B cell (primary cell): ENCODE data around the gene TBC1D30. TPM values are rescaled to one million over a fixed set of nuclear protein-coding genes. Genes with fewer than 3 reads are reported as not detected.

Experiments
- ATAC-seq: fragments of 200-7000 bp; cut with Tn5 transposase; one replicate; pipeline ENCODE4 v1.10.0; 2021; ENCODE audit warnings: low read depth, mild to moderate bottlenecking, moderate number of reproducible peaks, moderate library complexity
- CTCF ChIA-PET: fragments of 350-600 bp; sonication (Branson Sonifier 250); formaldehyde crosslinking; loops from one replicate; lab custom pipeline; 2021; ENCODE audit warnings: antibody characterized with exemption, inconsistent platforms; lab: Charles Lee
- POLR2A ChIA-PET: fragments of 350-600 bp; sonication (Branson Sonifier 250); formaldehyde crosslinking; loops from one replicate; lab custom pipeline; 2021; ENCODE audit warnings: antibody characterized with exemption; lab: Charles Lee
- DNase-seq: peaks from one replicate; pipeline ENCODE4 v3.0.0; 2013
- H2AFZ ChIP-seq: 2 replicates; pipeline ENCODE4 v1.6.1; 2012; ENCODE audit warnings: mild to moderate bottlenecking, low read depth, low read length; ENCODE audit not compliant: insufficient read depth, poor library complexity, severe bottlenecking
- H3K27ac ChIP-seq, 2 donors: 1 replicate in 1 of 2; 2 replicates in 1 of 2; pipeline ENCODE4 v1.5.1; 2012 to 2013; ENCODE audit warnings: low read length in 2 of 2, mild to moderate bottlenecking in 2 of 2, moderate library complexity in 1 of 2
- H3K27me3 ChIP-seq, 4 experiments: fragments of 200-600 bp in 1 of 4; sonication (generic) in 1 of 4; replicated peaks in 1 of 4; 1 replicate in 2 of 4; 2 replicates in 2 of 4; pipeline versions ENCODE4 v1.6.1 to v1.7.0; 2013 to 2016; ENCODE audit warnings: low read length in 3 of 4, mild to moderate bottlenecking in 2 of 4, mixed read lengths in 1 of 4, moderate library complexity in 1 of 4; ENCODE audit not compliant: insufficient read depth in 4 of 4, control insufficient read depth in 3 of 4; ENCODE audit errors: control extremely low read depth in 1 of 4
- H3K36me3 ChIP-seq, 2 experiments: replicated peaks in 1 of 2; 1 replicate in 1 of 2; 2 replicates in 1 of 2; pipeline versions ENCODE4 v1.6.1 to v1.7.1; 2013; ENCODE audit warnings: low read length in 1 of 2; ENCODE audit not compliant: insufficient read depth in 2 of 2, control insufficient read depth in 1 of 2; ENCODE audit errors: control extremely low read depth in 1 of 2, extremely low read depth in 1 of 2
- H3K4me1 ChIP-seq, 2 donors: fragments of 200-600 bp in 1 of 2; sonication (generic) in 1 of 2; 1 replicate in 1 of 2; 2 replicates in 1 of 2; pipeline versions ENCODE4 v1.5.1 to v1.6.1; 2013 to 2017; ENCODE audit warnings: low read length in 2 of 2; ENCODE audit not compliant: control insufficient read depth in 2 of 2, insufficient read depth in 2 of 2
- H3K4me2 ChIP-seq: replicated peaks from 2 replicates; pipeline ENCODE3; 2012; ENCODE audit warnings: mild to moderate bottlenecking, low read depth, low read length; ENCODE audit not compliant: poor library complexity, severe bottlenecking
- H3K4me3 ChIP-seq, 5 experiments: fragments of 200-600 bp in 1 of 5; sonication (generic) in 1 of 5; 1 replicate in 3 of 5; 2 replicates in 2 of 5; pipeline versions ENCODE4 v1.5.1 to v1.7.0; 2011 to 2016; ENCODE audit warnings: low read length in 4 of 5, mild to moderate bottlenecking in 4 of 5, low read depth in 2 of 5, control low read depth in 1 of 5, moderate library complexity in 1 of 5; ENCODE audit not compliant: insufficient read depth in 1 of 5; ENCODE audit errors: control extremely low read depth in 1 of 5, extremely low read depth in 1 of 5
- H3K79me2 ChIP-seq: fragments of 200-600 bp; sonication (generic); one replicate; pipeline ENCODE4 v1.6.0; 2016; ENCODE audit warnings: low read length; ENCODE audit not compliant: control insufficient read depth, insufficient read depth
- H3K9ac ChIP-seq: fragments of 200-600 bp; sonication (generic); 2 replicates; pipeline ENCODE4 v1.6.1; 2017; ENCODE audit warnings: mild to moderate bottlenecking, low read length, moderate library complexity
- H3K9me3 ChIP-seq, 3 donors: one replicate each; pipeline versions ENCODE4 v1.6.1 to v1.7.1; 2013; ENCODE audit warnings: low read length in 2 of 3; ENCODE audit not compliant: control insufficient read depth in 2 of 3, insufficient read depth in 1 of 3; ENCODE audit errors: control extremely low read depth in 1 of 3
- H4K20me1 ChIP-seq: 2 replicates; pipeline ENCODE4 v1.6.0; 2012; ENCODE audit warnings: mild to moderate bottlenecking, low read length; ENCODE audit not compliant: insufficient read depth, control insufficient read depth, poor library complexity, severe bottlenecking
- H3K27ac Mint-ChIP-seq: one replicate; pipeline ENCODE4 v1.8.0; 2021; ENCODE audit warnings: mixed read lengths
- H3K27me3 Mint-ChIP-seq: one replicate; pipeline ENCODE4 v1.8.0; 2021; ENCODE audit warnings: mixed read lengths
- H3K4me1 Mint-ChIP-seq: one replicate; pipeline ENCODE4 v1.8.0; 2021; ENCODE audit warnings: mixed read lengths
- H3K4me3 Mint-ChIP-seq: one replicate; pipeline ENCODE4 v1.8.0; 2021; ENCODE audit warnings: mixed read lengths
- H3K9me3 Mint-ChIP-seq: one replicate; pipeline ENCODE4 v1.8.0; 2022; ENCODE audit warnings: mixed read lengths; ENCODE audit not compliant: insufficient read depth
- CTCF ChIP-seq: fragments of 200-600 bp; IDR thresholded peaks from one replicate; pipeline ENCODE4 v1.8.0; 2022; ENCODE audit warnings: antibody characterized with exemption, mild to moderate bottlenecking
- EZH2 ChIP-seq: IDR thresholded peaks from 2 replicates; pipeline ENCODE4 v1.6.1; 2012; ENCODE audit warnings: borderline replicate concordance, low read depth, mild to moderate bottlenecking, moderate library complexity, low read length; ENCODE audit not compliant: insufficient read depth, poor library complexity, severe bottlenecking
- WGBS: methylation state at CpG from one replicate; pipeline ENCODE4 v1.1.5; 2013; ENCODE audit warnings: missing lambda C conversion rate; ENCODE audit not compliant: insufficient coverage; 5-methylcytosine and 5-hydroxymethylcytosine counted together
- intact Hi-C: fragments of 100-400 bp; cut with micrococcal nuclease; formaldehyde crosslinking; loops from one replicate; pipeline ENCODE4 v1.10.0; 2022
- polyA plus RNA-seq: library from polyadenylated mRNA; depleted of rRNA; stranded (reverse); fragments of >200 nt; gene quantifications from 2 replicates; pipeline ENCODE4 v1.2.3, GENCODE V29; 2012
- total RNA-seq, 2 donors: library from RNA; stranded (reverse); fragments of 120-200 nt in 1 of 2; gene quantifications; 1 replicate in 1 of 2; 2 replicates in 1 of 2; pipeline versions ENCODE4 v1.2.3 to v1.2.4, GENCODE V29; 2013 to 2022

Gene TBC1D30
- total and polyA plus RNA-seq, 2 donors (not counting 1 experiment from before 2014, with no cell fraction given): 0.06 to 0.10 TPM

- no peak for DNase-seq
Observed at GRCh38 chr12:64824130-64824499, 332 bp upstream of the TBC1D30 start.

More at GRCh38 chr12:64824130-64824499, 332 bp upstream of the TBC1D30 start:
- intact Hi-C loops: no loop called here
- Histone ChIP-seq H3K4me3 (peak overlapping the region in 4 of 5 experiments; percentile 11 to 55 (median 43)), H3K9ac (peak overlapping the region; percentile 48), H3K27ac (no peak overlapping the region), H3K79me2 (no peaks in the 10 kb centered on the region), H3K9me3 (peaks cover 0 to 14% (median 4%) of the 10 kb centered on the region in 3 donors), H3K27me3 (peaks cover 0 to 63% (median 42%) of the 10 kb centered on the region in 4 experiments), H3K4me1 (peaks cover 15 to 26% of the 10 kb centered on the region in 2 donors), H2AFZ (peak overlapping the region; percentile 65), H4K20me1 (no peaks in the 10 kb centered on the region), H3K4me2 (peak overlapping the region; percentile 80), H3K36me3 (no peaks in the 10 kb centered on the region)
- CTCF ChIA-PET: no interaction called here
- Mint-ChIP-seq H3K27ac (no peak overlapping the region), H3K4me3 (peak overlapping the region; percentile 80), H3K9me3 (peaks cover 3% of the 10 kb centered on the region), H3K27me3 (peaks cover 54% of the 10 kb centered on the region), H3K4me1 (peaks cover 22% of the 10 kb centered on the region)
- no peak for ATAC-seq
- POLR2A ChIA-PET: no interaction called here
- WGBS: under 1% methylated on average over 16 of the region's 16 CpGs
- TF ChIP-seq CTCF: no peak
- no peak for TF ChIP-seq EZH2
